OCI-LY3 (cell line): ENCODE data around the gene OSBPL8.

Source experiments
- H2AFZ ChIP-seq: fragments of 200-600, 300-600 bp; shearing (Covaris generic); 2 replicates; pipeline ENCODE4 v1.6.0; 2014; ENCODE audit warnings: antibody characterized with exemption, low read depth, low read length
- H3K27ac ChIP-seq: fragments of 200-600, 300-600 bp; sonication (generic); 2 replicates; pipeline ENCODE4 v1.5.1; 2014; ENCODE audit warnings: mild to moderate bottlenecking, low read length, moderate library complexity, mixed read lengths
- H3K27me3 ChIP-seq: fragments of 200-600, 300-600 bp; sonication (generic); 2 replicates; pipeline ENCODE4 v1.6.1; 2014; ENCODE audit warnings: low read depth, low read length, mixed read lengths
- H3K36me3 ChIP-seq: fragments of 200-600, 300-600 bp; sonication (generic); replicated peaks from 2 replicates; pipeline ENCODE3; 2014; ENCODE audit warnings: low read depth, low read length, mixed read lengths
- H3K4me1 ChIP-seq: fragments of 300-600, 200-600 bp; sonication (generic); 2 replicates; pipeline ENCODE4 v1.6.1; 2014; ENCODE audit warnings: low read length, mixed read lengths
- H3K4me2 ChIP-seq: fragments of 200-600, 300-600 bp; sonication (generic); 2 replicates; pipeline ENCODE4 v1.6.1; 2014; ENCODE audit warnings: low read length, mixed read lengths
- H3K4me3 ChIP-seq: fragments of 300-600, 200-600 bp; sonication (generic); 2 replicates; pipeline ENCODE4 v1.5.1; 2014; ENCODE audit warnings: antibody characterized with exemption, mild to moderate bottlenecking, low read length, moderate library complexity
- H3K79me2 ChIP-seq: fragments of 300-600, 200-600 bp; shearing (Covaris generic); 2 replicates; pipeline ENCODE4 v1.6.1; 2014; ENCODE audit warnings: mild to moderate bottlenecking, low read length, mixed read lengths
- H3K9ac ChIP-seq: fragments of 300-600, 200-600 bp; shearing (Covaris generic); 2 replicates; pipeline ENCODE4 v1.6.0; 2014; ENCODE audit warnings: mild to moderate bottlenecking, low read length, moderate library complexity
- H3K9me3 ChIP-seq: fragments of 200-600, 300-600 bp; shearing (Covaris generic); 2 replicates; pipeline ENCODE4 v1.6.1; 2014; ENCODE audit warnings: low read length, mixed read lengths; ENCODE audit not compliant: insufficient read depth
- H4K20me1 ChIP-seq: fragments of 200-600, 300-600 bp; sonication (generic); 2 replicates; pipeline ENCODE4 v1.6.1; 2016; ENCODE audit warnings: low read length, mixed read lengths; ENCODE audit not compliant: insufficient read depth
- CTCF ChIP-seq: fragments of 200-600, 300-600 bp; sonication (generic); IDR thresholded peaks from 2 replicates; pipeline ENCODE4 v1.5.1; 2014; ENCODE audit warnings: antibody characterized with exemption, low read length, low read depth
- EZH2phosphoT487 ChIP-seq: fragments of 200-600 bp; shearing (Covaris generic); IDR thresholded peaks from 2 replicates; pipeline ENCODE4 v1.6.1; 2018; ENCODE audit warnings: antibody characterized with exemption, mixed run types, low read depth

OSBPL8 gene

DNA sequence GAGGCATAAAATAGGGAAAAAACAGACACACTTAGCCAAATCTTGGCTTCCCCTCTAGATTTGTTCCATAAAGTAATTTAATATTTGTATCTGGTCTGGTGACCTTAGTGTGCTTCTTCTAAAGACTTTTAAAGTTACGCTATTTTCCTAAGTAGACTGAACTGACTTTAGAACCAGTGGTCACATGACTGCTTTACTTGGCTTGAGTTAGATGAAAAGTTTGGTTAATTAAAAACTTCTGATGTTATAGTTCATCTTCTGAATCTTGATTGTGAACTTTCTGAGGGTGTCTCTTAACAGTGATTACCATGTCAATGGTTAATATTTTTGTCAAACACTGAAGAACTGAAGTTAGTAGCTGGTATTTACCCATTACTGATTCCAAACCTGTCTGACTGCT is 214.0 kb downstream of the OSBPL8 start:
- H3K4me1 ChIP-seq = peaks cover 19% of the 10 kb centered on the region
- H3K27me3 ChIP-seq = no peaks in the 10 kb centered on the region
- no peaks in the 10 kb centered on the region for H3K9me3 ChIP-seq
- no peak overlapping the region for H3K9ac ChIP-seq
- TF ChIP-seq EZH2phosphoT487 (no peak), CTCF (no peak)
- H2AFZ ChIP-seq = no peak overlapping the region
- H3K79me2 ChIP-seq = peaks cover 13% of the 10 kb centered on the region
- H3K4me2 ChIP-seq = no peak overlapping the region
- no peak overlapping the region for H3K27ac ChIP-seq
- H3K4me3 ChIP-seq = no peak overlapping the region
- H4K20me1 ChIP-seq = no peaks in the 10 kb centered on the region
- no peaks in the 10 kb centered on the region for H3K36me3 ChIP-seq

DNA sequence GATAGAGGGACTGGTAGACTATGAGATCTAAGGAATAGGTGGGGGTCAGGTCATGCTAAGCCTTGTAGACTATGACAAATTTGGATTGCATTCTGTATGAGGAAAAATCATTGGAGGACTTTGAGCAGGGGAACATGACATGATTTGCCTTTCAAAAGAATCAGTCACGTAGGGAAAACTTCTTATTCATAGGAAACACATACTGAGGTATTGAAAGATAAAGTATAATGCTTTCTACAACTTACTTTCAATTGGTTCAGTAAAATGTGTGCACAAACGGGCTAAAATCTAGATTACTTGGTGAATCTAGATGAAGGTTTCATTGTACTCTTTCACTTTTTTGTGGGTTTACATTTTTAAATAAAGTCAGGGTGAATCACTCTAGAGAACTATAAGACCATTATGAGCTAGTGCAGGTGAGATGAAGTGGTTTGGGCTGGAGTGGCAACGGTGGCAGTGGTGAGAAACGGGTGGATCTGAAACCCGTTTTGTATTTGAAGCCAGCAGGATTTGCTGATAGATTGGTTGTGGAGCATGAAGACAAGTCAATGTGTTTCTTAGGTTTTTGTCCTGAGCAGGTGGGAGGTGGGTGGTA is 218.0 kb downstream of the OSBPL8 start:
- no peaks in the 10 kb centered on the region for H3K27me3 ChIP-seq
- H4K20me1 ChIP-seq = no peaks in the 10 kb centered on the region
- no peaks in the 10 kb centered on the region for H3K79me2 ChIP-seq
- no peak overlapping the region for H2AFZ ChIP-seq
- no peak overlapping the region for H3K4me2 ChIP-seq
- no peaks in the 10 kb centered on the region for H3K9me3 ChIP-seq
- no peaks in the 10 kb centered on the region for H3K36me3 ChIP-seq
- H3K9ac ChIP-seq = no peak overlapping the region
- no peak overlapping the region for H3K4me3 ChIP-seq
- TF ChIP-seq EZH2phosphoT487 (no peak), CTCF (no peak)
- H3K27ac ChIP-seq = no peak overlapping the region
- H3K4me1 ChIP-seq = peaks cover 4% of the 10 kb centered on the region

DNA sequence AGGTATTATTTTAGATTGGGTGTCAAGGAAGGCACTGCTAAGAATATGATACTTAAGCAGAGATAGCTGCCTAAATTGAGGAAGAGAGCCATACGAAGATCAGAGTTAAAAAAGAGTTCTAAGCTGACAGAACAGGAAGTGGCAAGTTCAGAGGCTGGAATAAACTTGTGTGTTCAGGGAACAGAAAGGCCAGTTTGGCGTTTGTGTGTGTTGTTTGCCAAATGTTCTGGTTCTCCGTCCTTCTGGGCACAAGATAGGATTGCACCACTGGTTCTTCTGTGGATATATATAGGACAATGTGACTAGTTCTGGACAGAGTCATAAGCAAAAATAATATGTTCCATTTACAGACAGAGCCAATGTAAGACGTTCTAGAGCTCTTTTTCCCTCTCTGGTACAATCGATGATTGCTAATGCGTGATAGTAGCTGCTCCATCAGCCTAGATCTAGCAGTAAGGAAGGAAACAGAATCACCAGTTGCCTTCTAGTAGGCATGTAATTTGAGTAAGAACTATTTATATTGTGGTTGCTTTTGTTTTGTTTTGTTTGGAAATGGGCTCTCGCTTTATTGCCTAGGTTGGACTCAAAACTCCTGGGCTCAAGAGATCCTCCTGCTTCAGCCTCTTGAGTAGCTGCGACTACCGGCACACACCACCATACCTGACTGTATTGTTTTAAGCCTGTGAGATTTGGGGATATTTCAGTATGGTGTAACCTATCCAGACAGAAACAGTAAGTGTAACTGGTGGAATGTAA is 218.7 kb downstream of the OSBPL8 start:
- no peaks in the 10 kb centered on the region for H3K79me2 ChIP-seq
- no peaks in the 10 kb centered on the region for H3K9me3 ChIP-seq
- no peak overlapping the region for H2AFZ ChIP-seq
- H4K20me1 ChIP-seq = no peaks in the 10 kb centered on the region
- H3K27me3 ChIP-seq = no peaks in the 10 kb centered on the region
- H3K9ac ChIP-seq = no peak overlapping the region
- H3K4me1 ChIP-seq = peaks cover 4% of the 10 kb centered on the region; the same call in 1 of the 2 replicates
- no peak overlapping the region for H3K4me2 ChIP-seq
- H3K4me3 ChIP-seq = no peak overlapping the region
- no peaks in the 10 kb centered on the region for H3K36me3 ChIP-seq
- no peak overlapping the region for H3K27ac ChIP-seq
- TF ChIP-seq EZH2phosphoT487 (no peak), CTCF (no peak)

DNA sequence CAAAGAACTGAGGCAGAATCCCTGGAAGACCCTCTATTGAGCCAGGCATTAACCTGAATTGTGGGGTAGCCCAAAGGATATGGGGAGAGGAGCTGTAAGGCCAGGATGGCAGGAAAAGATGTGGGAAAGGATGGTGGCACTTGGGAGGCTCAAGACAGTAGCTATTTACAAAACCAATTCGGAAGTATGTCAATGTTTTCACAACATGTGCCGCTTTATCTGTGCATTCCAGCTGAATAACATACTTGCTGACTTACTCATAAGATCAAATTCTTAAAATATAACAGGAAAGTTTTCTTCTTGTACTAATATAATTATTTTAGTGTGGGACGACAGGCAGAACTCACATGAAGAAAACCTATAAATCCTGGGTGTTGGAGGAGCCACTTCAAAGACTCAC is 222.0 kb downstream of the OSBPL8 start:
- H3K79me2 ChIP-seq = no peaks in the 10 kb centered on the region
- TF ChIP-seq EZH2phosphoT487 = no peak
- no peaks in the 10 kb centered on the region for H4K20me1 ChIP-seq
- H3K4me1 ChIP-seq = peaks cover 4% of the 10 kb centered on the region; the same call in 1 of the 2 replicates
- H3K9me3 ChIP-seq = no peaks in the 10 kb centered on the region
- H3K27me3 ChIP-seq = no peaks in the 10 kb centered on the region
- no peak overlapping the region for H3K4me2 ChIP-seq
- H3K4me3 ChIP-seq = no peak overlapping the region
- H3K27ac ChIP-seq = no peak overlapping the region
- no peak overlapping the region for H2AFZ ChIP-seq
- no peaks in the 10 kb centered on the region for H3K36me3 ChIP-seq
- no peak overlapping the region for H3K9ac ChIP-seq
